BE2C (cell line): Measurements from ENCODE around the gene CWC27.

ENCODE experiments used
- DNase-seq: peaks from one replicate; pipeline ENCODE4 v3.0.0-alpha.2; 2020
- H3K27me3 ChIP-seq: fragments of 250-450 bp; sonication (Bioruptor Pico); 2 replicates; pipeline ENCODE4 v1.5.1; 2020; ENCODE audit warnings: mild to moderate bottlenecking
- H3K36me3 ChIP-seq: fragments of 250-450 bp; sonication (Bioruptor Pico); 2 replicates; pipeline ENCODE4 v1.5.1; 2020; ENCODE audit warnings: mild to moderate bottlenecking
- H3K4me1 ChIP-seq: fragments of 250-450 bp; sonication (Bioruptor Pico); 2 replicates; pipeline ENCODE4 v1.5.1; 2020
- H3K4me3 ChIP-seq: 2 replicates; pipeline ENCODE4 v1.5.1; 2011; ENCODE audit warnings: low read depth, low read length
- H3K9me3 ChIP-seq: fragments of 250-450 bp; sonication (Bioruptor Pico); 2 replicates; pipeline ENCODE4 v1.5.1; 2020
- CTCF ChIP-seq: IDR thresholded peaks from 2 replicates; pipeline ENCODE4 v1.5.1; 2012; ENCODE audit warnings: mild to moderate bottlenecking, low read depth, low read length

CWC27 gene

GRCh38 chr5:64968591-64969110 is 199.9 kb downstream of the CWC27 start:
- Histone ChIP-seq H3K27me3 (no peaks in the 10 kb centered on the region), H3K4me1 (no peaks in the 10 kb centered on the region), H3K4me3 (no peak overlapping the region), H3K9me3 (no peaks in the 10 kb centered on the region), H3K36me3 (no peaks in the 10 kb centered on the region; the same call in 1 of the 2 replicates)
- DNase-seq, result no peak
- no peak for TF ChIP-seq CTCF

GRCh38 chr5:64969578-64969977 is 200.8 kb downstream of the CWC27 start:
- Histone ChIP-seq H3K4me3 (no peak overlapping the region), H3K9me3 (no peaks in the 10 kb centered on the region), H3K27me3 (no peaks in the 10 kb centered on the region), H3K4me1 (no peaks in the 10 kb centered on the region), H3K36me3 (no peaks in the 10 kb centered on the region; the same call in 1 of the 2 replicates)
- DNase-seq, result no peak
- no peak for TF ChIP-seq CTCF

GRCh38 chr5:64971513-64971912 is 202.8 kb downstream of the CWC27 start:
- Histone ChIP-seq H3K4me1 (no peaks in the 10 kb centered on the region), H3K4me3 (no peak overlapping the region), H3K9me3 (no peaks in the 10 kb centered on the region), H3K27me3 (no peaks in the 10 kb centered on the region), H3K36me3 (no peaks in the 10 kb centered on the region; the same call in 1 of the 2 replicates)
- TF ChIP-seq CTCF, result no peak
- no peak for DNase-seq

GRCh38 chr5:64971990-64972389 is 203.3 kb downstream of the CWC27 start:
- Histone ChIP-seq H3K9me3 (no peaks in the 10 kb centered on the region), H3K4me1 (no peaks in the 10 kb centered on the region), H3K4me3 (no peak overlapping the region), H3K36me3 (no peaks in the 10 kb centered on the region; the same call in 1 of the 2 replicates), H3K27me3 (no peaks in the 10 kb centered on the region)
- TF ChIP-seq CTCF, result no peak
- DNase-seq, result no peak

- no peak for DNase-seq
- no peak for TF ChIP-seq CTCF
- Histone ChIP-seq H3K4me3 (no peak overlapping the region), H3K36me3 (no peaks in the 10 kb centered on the region; the same call in 1 of the 2 replicates), H3K27me3 (no peaks in the 10 kb centered on the region), H3K9me3 (no peaks in the 10 kb centered on the region), H3K4me1 (no peaks in the 10 kb centered on the region)
Measured at GRCh38 chr5:64972591-64972990, 203.9 kb downstream of the CWC27 start.

- no peak for TF ChIP-seq CTCF
- H3K4me1 ChIP-seq, result no peaks in the 10 kb centered on the region
Measured at GRCh38 chr5:64973215-64973614, 204.5 kb downstream of the CWC27 start.

More at GRCh38 chr5:64973215-64973614, 204.5 kb downstream of the CWC27 start:
- Histone ChIP-seq H3K4me3 (no peak overlapping the region), H3K36me3 (no peaks in the 10 kb centered on the region; the same call in 1 of the 2 replicates), H3K9me3 (no peaks in the 10 kb centered on the region), H3K27me3 (no peaks in the 10 kb centered on the region)
- no peak for DNase-seq
